Activated CD4-positive, alpha-beta T cell treated with anti-CD3 and anti-CD28 coated beads, Interleukin-2, amount 50 U/mL, for 16 hours (primary cell): ENCODE data around the gene GPC5.
"Not testable (repeated sequence)": the region's sequence is repeated elsewhere in the genome, so short reads cannot be mapped to it uniquely, and the experiment has no call there.

Experiments
- DNase-seq: peaks from one replicate; pipeline ENCODE4 v3.0.0-alpha.2; 2020

The GPC5 gene

GRCh38 chr13:91725646-91726045 lies 327.2 kb downstream of the GPC5 start:
- no peak for DNase-seq

- DNase-seq: no peak
Observed at GRCh38 chr13:91726671-91727070, 328.2 kb downstream of the GPC5 start.

- DNase-seq: no peak
Observed at GRCh38 chr13:91729859-91730258, 331.4 kb downstream of the GPC5 start.

GRCh38 chr13:91739751-91740150 lies 341.3 kb downstream of the GPC5 start:
- DNase-seq: no peak

GRCh38 chr13:91740756-91741155 lies 342.3 kb downstream of the GPC5 start:
- DNase-seq: no peak

GRCh38 chr13:91741925-91742324 lies 343.5 kb downstream of the GPC5 start:
- DNase-seq: no peak

GRCh38 chr13:91744284-91744683 lies 345.9 kb downstream of the GPC5 start:
- no peak for DNase-seq

GRCh38 chr13:91745967-91746366 lies 347.5 kb downstream of the GPC5 start:
- DNase-seq: no peak

- DNase-seq: no peak
Observed at GRCh38 chr13:91747186-91747585, 348.8 kb downstream of the GPC5 start.

- DNase-seq: no peak
Observed at GRCh38 chr13:91748416-91749089, 350.1 kb downstream of the GPC5 start.

- no peak for DNase-seq
Observed at GRCh38 chr13:91758724-91759123, 360.3 kb downstream of the GPC5 start.

- no peak for DNase-seq
Observed at GRCh38 chr13:91762957-91763356, 364.5 kb downstream of the GPC5 start.

- DNase-seq: no peak
Observed at GRCh38 chr13:91764527-91764926, 366.1 kb downstream of the GPC5 start.

- no peak for DNase-seq
Observed at GRCh38 chr13:91767651-91768050, 369.2 kb downstream of the GPC5 start.

GRCh38 chr13:91768746-91769145 lies 370.3 kb downstream of the GPC5 start:
- DNase-seq: no peak

- DNase-seq: no peak
Observed at GRCh38 chr13:91771229-91771628, 372.8 kb downstream of the GPC5 start.

- DNase-seq: no peak
Observed at GRCh38 chr13:91773591-91774227, 375.3 kb downstream of the GPC5 start.

- DNase-seq: no peak
Observed at GRCh38 chr13:91774397-91774796, 376.0 kb downstream of the GPC5 start.

GRCh38 chr13:91776611-91777193 lies 378.3 kb downstream of the GPC5 start:
- DNase-seq: no peak

GRCh38 chr13:91778123-91778522 lies 379.7 kb downstream of the GPC5 start:
- no peak for DNase-seq

GRCh38 chr13:91781982-91782691 lies 383.7 kb downstream of the GPC5 start:
- DNase-seq: not testable (repeated sequence)

- DNase-seq: no peak
Observed at GRCh38 chr13:91785431-91786119, 387.2 kb downstream of the GPC5 start.

GRCh38 chr13:91792054-91792453 lies 393.6 kb downstream of the GPC5 start:
- DNase-seq: no peak
